ENCODE data around the gene RPS6KB2. TPM values are rescaled to one million over a fixed set of nuclear protein-coding genes. Genes with fewer than 3 reads are reported as not detected.
"Not testable (repeated sequence)": the region's sequence is repeated elsewhere in the genome, so short reads cannot be mapped to it uniquely, and the experiment has no call there.

Gene RPS6KB2
- total RNA-seq, 2 experiments from 2014 or later = 69.3 to 72.0 TPM

DNA sequence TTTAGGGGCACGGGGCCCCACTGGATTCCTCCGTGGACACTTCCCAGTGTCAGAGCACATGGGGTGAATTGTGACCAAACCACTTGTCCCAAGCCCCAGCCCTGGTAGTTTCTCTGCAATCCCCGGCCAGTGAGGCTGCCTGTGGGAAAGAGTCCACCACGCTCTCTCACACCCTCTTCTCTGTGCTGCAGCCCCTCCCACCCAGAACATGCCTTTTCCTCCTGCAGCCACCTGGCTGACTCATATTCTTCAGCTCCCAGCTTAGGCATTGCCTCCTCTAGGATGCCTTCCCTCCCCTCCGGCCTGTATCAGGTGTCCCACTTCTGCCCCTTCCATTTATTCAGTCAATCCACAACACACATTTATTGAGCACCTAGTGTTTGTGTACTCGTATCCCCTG, 5.4 kb upstream of the RPS6KB2 start:
- Mint-ChIP-seq H3K4me1 (ENCODE audit: low read depth) (peaks cover 41% of the 10 kb centered on the region), H3K27ac (no peak overlapping the region)

DNA sequence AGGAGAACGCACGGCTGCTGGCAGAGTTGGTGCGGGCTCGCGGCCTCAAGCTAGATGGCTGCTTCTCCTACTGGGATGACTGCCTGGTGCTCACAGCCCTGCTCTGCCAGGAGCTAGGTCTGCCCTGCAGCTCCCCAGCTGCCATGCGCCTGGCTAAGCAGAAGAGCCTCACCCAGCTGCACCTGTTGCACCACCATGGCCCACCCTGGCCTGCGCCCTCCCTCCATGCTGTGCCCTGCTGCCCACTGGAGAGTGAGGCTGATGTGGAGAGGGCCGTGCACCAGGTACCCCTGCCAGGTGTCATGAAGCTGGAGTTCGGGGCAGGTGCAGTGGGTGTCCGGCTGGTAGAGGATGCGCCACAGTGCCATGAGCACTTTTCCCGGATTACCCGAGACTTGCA, 4.8 kb upstream of the RPS6KB2 start:
- Histone ChIP-seq H3K36me3 (ENCODE audit: insufficient read depth, low read length) (no peaks in the 10 kb centered on the region), H3K27ac (ENCODE audit: low read depth in 1 of 2, low read length in 2 of 2) (no peak overlapping the region), H3K4me3 (ENCODE audit: low read length) (no peak overlapping the region), H3K9me3 (ENCODE audit: control insufficient read depth in 1 of 2, insufficient read depth in 1 of 2, low read length in 2 of 2) (no peaks in the 10 kb centered on the region), H3K27me3 (ENCODE audit: control insufficient read depth in 1 of 2, insufficient read depth in 2 of 2, low read length in 2 of 2) (no peaks in the 10 kb centered on the region), H3K4me1 (ENCODE audit: insufficient read depth, low read length) (peaks cover 42% of the 10 kb centered on the region)
- peaks cover 41% of the 10 kb centered on the region for H3K4me1 Mint-ChIP-seq (ENCODE audit: low read depth)
- no peak for ATAC-seq (ENCODE audit: poor library complexity)
- DNase-seq = no peak
- POLR2A ChIA-PET = interaction anchor here (1.2 to 7.4 kb wide), 4 partner anchors 11 to 22 kb away, joined by 4 to 136 read pairs (median 7); partner anchors contain the start of genes PPP1CA and TBC1D10C
- CTCF ChIA-PET = interaction anchor here (1.2 kb wide), 1 partner anchor 22 kb away, joined by 3 read pairs; no protein-coding TSS in a partner anchor
- H3K27me3 Mint-ChIP-seq = no peaks in the 10 kb centered on the region
- intact Hi-C loops (cut with DNase I, micrococcal nuclease) = no loop called here
- H3K36me3 Mint-ChIP-seq (ENCODE audit: low read depth) = peaks cover 13% of the 10 kb centered on the region
- TF ChIP-seq, protein P1, sequence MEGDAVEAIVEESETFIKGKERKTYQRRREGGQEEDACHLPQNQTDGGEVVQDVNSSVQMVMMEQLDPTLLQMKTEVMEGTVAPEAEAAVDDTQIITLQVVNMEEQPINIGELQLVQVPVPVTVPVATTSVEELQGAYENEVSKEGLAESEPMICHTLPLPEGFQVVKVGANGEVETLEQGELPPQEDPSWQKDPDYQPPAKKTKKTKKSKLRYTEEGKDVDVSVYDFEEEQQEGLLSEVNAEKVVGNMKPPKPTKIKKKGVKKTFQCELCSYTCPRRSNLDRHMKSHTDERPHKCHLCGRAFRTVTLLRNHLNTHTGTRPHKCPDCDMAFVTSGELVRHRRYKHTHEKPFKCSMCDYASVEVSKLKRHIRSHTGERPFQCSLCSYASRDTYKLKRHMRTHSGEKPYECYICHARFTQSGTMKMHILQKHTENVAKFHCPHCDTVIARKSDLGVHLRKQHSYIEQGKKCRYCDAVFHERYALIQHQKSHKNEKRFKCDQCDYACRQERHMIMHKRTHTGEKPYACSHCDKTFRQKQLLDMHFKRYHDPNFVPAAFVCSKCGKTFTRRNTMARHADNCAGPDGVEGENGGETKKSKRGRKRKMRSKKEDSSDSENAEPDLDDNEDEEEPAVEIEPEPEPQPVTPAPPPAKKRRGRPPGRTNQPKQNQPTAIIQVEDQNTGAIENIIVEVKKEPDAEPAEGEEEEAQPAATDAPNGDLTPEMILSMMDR (IDR thresholded peaks at IDR 0.05) = no peak
- no peaks in the 10 kb centered on the region for H3K9me3 Mint-ChIP-seq
- no peak overlapping the region for H3K27ac Mint-ChIP-seq
- H3K4me3 Mint-ChIP-seq = no peak overlapping the region

More for the DNA sequence above, 5.4 kb upstream of the RPS6KB2 start:
- Histone ChIP-seq H3K36me3 (ENCODE audit: insufficient read depth, low read length) (no peaks in the 10 kb centered on the region), H3K27me3 (ENCODE audit: control insufficient read depth in 1 of 2, insufficient read depth in 2 of 2, low read length in 2 of 2) (no peaks in the 10 kb centered on the region), H3K4me1 (ENCODE audit: insufficient read depth, low read length) (peaks cover 46% of the 10 kb centered on the region), H3K27ac (ENCODE audit: low read depth in 1 of 2, low read length in 2 of 2) (no peak overlapping the region), H3K9me3 (ENCODE audit: control insufficient read depth in 1 of 2, insufficient read depth in 1 of 2, low read length in 2 of 2) (no peaks in the 10 kb centered on the region), H3K4me3 (ENCODE audit: low read length) (no peak overlapping the region)
- CTCF ChIA-PET = interaction anchor here (1.2 kb wide), 1 partner anchor 22 kb away, joined by 3 read pairs; no protein-coding TSS in a partner anchor
- Mint-ChIP-seq H3K36me3 (ENCODE audit: low read depth) (peaks cover 7% of the 10 kb centered on the region), H3K27me3 (no peaks in the 10 kb centered on the region), H3K9me3 (no peaks in the 10 kb centered on the region), H3K4me3 (peak overlapping the region; percentile 26)
- DNase-seq (peak in 1 of 14 experiments; percentile 2), ATAC-seq (ENCODE audit: poor library complexity) (no peak)
- TF ChIP-seq, protein P1 (IDR thresholded peaks at IDR 0.05) = no peak
- intact Hi-C loops (cut with DNase I, micrococcal nuclease) = no loop called here
- POLR2A ChIA-PET = interaction anchor here (1.2 to 12.5 kb wide), 5 partner anchors 10 to 21 kb away, joined by 4 to 411 read pairs (median 8); partner anchors contain the start of genes PPP1CA, PTPRCAP, RPS6KB2 and TBC1D10C

DNA sequence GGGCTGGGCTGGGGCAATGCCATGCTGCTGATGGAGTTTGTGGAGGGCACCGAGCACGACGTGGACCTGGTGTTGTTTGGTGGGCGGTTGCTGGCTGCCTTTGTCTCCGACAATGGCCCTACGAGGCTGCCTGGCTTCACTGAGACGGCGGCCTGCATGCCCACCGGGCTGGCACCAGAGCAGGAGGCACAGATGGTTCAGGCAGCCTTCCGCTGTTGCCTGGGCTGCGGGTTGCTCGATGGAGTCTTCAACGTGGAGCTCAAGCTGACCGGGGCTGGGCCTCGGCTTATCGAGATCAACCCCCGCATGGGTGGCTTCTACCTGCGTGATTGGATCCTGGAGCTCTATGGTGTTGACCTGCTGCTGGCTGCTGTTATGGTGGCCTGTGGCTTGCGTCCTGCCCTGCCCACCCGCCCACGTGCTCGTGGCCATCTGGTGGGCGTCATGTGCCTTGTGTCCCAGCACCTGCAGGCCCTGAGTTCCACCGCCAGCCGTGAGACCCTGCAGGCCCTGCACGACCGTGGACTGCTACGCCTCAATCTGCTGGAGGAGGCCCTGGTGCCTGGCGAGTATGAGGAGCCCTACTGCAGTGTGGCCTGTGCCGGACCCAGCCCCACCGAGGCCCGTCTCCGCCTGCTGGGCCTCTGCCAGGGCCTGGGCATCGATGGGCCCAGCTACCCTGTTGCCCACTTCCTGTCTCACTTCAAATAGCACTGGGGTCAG, 4.2 kb upstream of the RPS6KB2 start:
- POLR2A ChIA-PET = interaction anchor here (1.2 to 7.4 kb wide), 4 partner anchors 12 to 22 kb away, joined by 4 to 136 read pairs (median 7); partner anchors contain the start of genes PPP1CA and TBC1D10C
- no peaks in the 10 kb centered on the region for H3K27me3 ChIP-seq (ENCODE audit: control insufficient read depth in 1 of 2, insufficient read depth in 2 of 2, low read length in 2 of 2)
- Mint-ChIP-seq H3K4me1 (ENCODE audit: low read depth) (peaks cover 41% of the 10 kb centered on the region), H3K27me3 (no peaks in the 10 kb centered on the region), H3K9me3 (no peaks in the 10 kb centered on the region), H3K36me3 (ENCODE audit: low read depth) (peaks cover 19% of the 10 kb centered on the region), H3K4me3 (no peak overlapping the region), H3K27ac (no peak overlapping the region)
- H3K36me3 ChIP-seq (ENCODE audit: insufficient read depth, low read length) = no peaks in the 10 kb centered on the region
- DNase-seq = no peak
- H3K4me1 ChIP-seq (ENCODE audit: insufficient read depth, low read length) = peaks cover 42% of the 10 kb centered on the region
- TF ChIP-seq, protein P1 (IDR thresholded peaks at IDR 0.05) = no peak
- H3K27ac ChIP-seq (ENCODE audit: low read depth in 1 of 2, low read length in 2 of 2) = no peak overlapping the region
- intact Hi-C loops (cut with DNase I, micrococcal nuclease) = no loop called here
- no peak overlapping the region for H3K4me3 ChIP-seq (ENCODE audit: low read length)
- H3K9me3 ChIP-seq (ENCODE audit: control insufficient read depth in 1 of 2, insufficient read depth in 1 of 2, low read length in 2 of 2) = no peaks in the 10 kb centered on the region
- CTCF ChIA-PET = no interaction called here
- no peak for ATAC-seq (ENCODE audit: poor library complexity)

DNA sequence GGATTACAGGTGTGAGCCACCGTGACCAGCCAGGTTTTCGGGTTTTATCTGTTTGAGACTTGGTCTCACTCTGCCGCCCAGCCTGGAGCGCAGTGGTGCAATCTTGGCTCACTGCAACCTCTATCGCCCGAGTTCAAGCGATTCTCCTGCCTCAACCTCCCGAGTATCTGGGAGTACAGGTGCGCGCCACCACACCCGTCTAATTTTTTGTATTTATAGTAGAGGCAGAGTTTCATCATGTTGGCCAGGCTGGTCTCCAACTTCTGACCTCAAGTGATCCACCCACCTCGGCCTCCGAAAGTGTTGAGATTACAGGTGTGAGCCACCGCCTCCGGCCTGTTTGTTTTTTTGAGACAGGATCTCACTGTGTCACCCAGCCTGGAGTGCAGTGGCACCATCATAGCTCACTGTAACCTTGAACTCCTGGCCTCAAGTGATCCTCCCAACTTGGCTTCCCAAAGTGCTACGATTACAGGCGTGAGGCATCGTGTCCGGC, 882 bp upstream of the RPS6KB2 start:
- intact Hi-C loops (cut with DNase I, micrococcal nuclease); H3K27me3 ChIP-seq (ENCODE audit: control insufficient read depth in 1 of 2, insufficient read depth in 2 of 2, low read length in 2 of 2); H3K9me3 Mint-ChIP-seq; H3K9me3 ChIP-seq (ENCODE audit: control insufficient read depth in 1 of 2, insufficient read depth in 1 of 2, low read length in 2 of 2); ATAC-seq (ENCODE audit: poor library complexity); H3K27me3 Mint-ChIP-seq: not testable (repeated sequence)
- peak overlapping the region; percentile 96 for H3K27ac Mint-ChIP-seq
- peak overlapping the region; percentile 42 to 86 for H3K27ac ChIP-seq (ENCODE audit: low read depth in 1 of 2, low read length in 2 of 2)
- peak in 1 of 14 experiments; percentile 4 for DNase-seq
- POLR2A ChIA-PET = interaction anchor here (1.0 to 17.7 kb wide), 10 partner anchors 10 to 188 kb away, joined by 3 to 411 read pairs (median 13); partner anchors contain the start of genes AIP, CARNS1, CDK2AP2 and PPP1CA
- H3K36me3 Mint-ChIP-seq (ENCODE audit: low read depth) = peaks cover 33% of the 10 kb centered on the region
- peaks cover 34% of the 10 kb centered on the region for H3K4me1 Mint-ChIP-seq (ENCODE audit: low read depth)
- H3K4me3 Mint-ChIP-seq = peak overlapping the region; percentile 98
- H3K4me3 ChIP-seq (ENCODE audit: low read length) = peak overlapping the region; percentile 92
- CTCF ChIA-PET = interaction anchor here (1.5 kb wide), 1 partner anchor 45 kb away, joined by 5 read pairs; no protein-coding TSS in a partner anchor
- H3K36me3 ChIP-seq (ENCODE audit: insufficient read depth, low read length) = peaks cover 23% of the 10 kb centered on the region
- peaks cover 51% of the 10 kb centered on the region for H3K4me1 ChIP-seq (ENCODE audit: insufficient read depth, low read length)

Measured in CD4-positive, alpha-beta T cell (primary cell).